Keratinocyte (primary cell): ENCODE results near the gene B9D1. TPM values are rescaled to one million over a fixed set of nuclear protein-coding genes. Genes with fewer than 3 reads are reported as not detected.

Experiments used
- DNase-seq: peaks from one replicate; pipeline ENCODE4 v3.0.0-alpha.2; 2011; ENCODE audit warnings: low read depth, missing footprints, low spot score
- FAIRE-seq: peaks from 2 replicates; lab custom pipeline; 2011; peaks lifted over from hg19 to GRCh38; lab: Jason Lieb, UNC
- H2AFZ ChIP-seq: 2 replicates; pipeline ENCODE4 v1.6.0; 2012; ENCODE audit warnings: low read length, control low read depth, inconsistent platforms; ENCODE audit not compliant: control insufficient read depth
- H3K27ac ChIP-seq: 2 replicates; pipeline ENCODE4 v1.5.1; 2011; ENCODE audit warnings: low read length; ENCODE audit not compliant: control insufficient read depth, insufficient read depth
- H3K27me3 ChIP-seq: 3 replicates; pipeline ENCODE4 v1.6.0; 2011; ENCODE audit warnings: low read length; ENCODE audit not compliant: control insufficient read depth, insufficient read depth; ENCODE audit errors: extremely low read depth
- H3K36me3 ChIP-seq, 2 experiments: 2 replicates in 1 of 2; 3 replicates in 1 of 2; pipeline ENCODE4 v1.5.1; 2011; ENCODE audit warnings: low read length in 2 of 2, mild to moderate bottlenecking in 1 of 2; ENCODE audit not compliant: control insufficient read depth in 2 of 2, insufficient read depth in 2 of 2; ENCODE audit errors: extremely low read depth in 1 of 2
- H3K4me1 ChIP-seq: 3 replicates; pipeline ENCODE4 v1.5.1; 2011; ENCODE audit warnings: low read length; ENCODE audit not compliant: control insufficient read depth, insufficient read depth; ENCODE audit errors: extremely low read depth
- H3K4me2 ChIP-seq: 3 replicates; pipeline ENCODE4 v1.6.0; 2011; ENCODE audit warnings: low read depth, low read length; ENCODE audit not compliant: control insufficient read depth, insufficient read depth; ENCODE audit errors: extremely low read depth
- H3K4me3 ChIP-seq, 3 experiments: fragments of 200-600 bp in 1 of 3; sonication (generic) in 1 of 3; 2 replicates in 2 of 3; 3 replicates in 1 of 3; pipeline ENCODE4 v1.5.1; 2011 to 2016; ENCODE audit warnings: low read length in 3 of 3, mild to moderate bottlenecking in 3 of 3, control low read depth in 2 of 3, inconsistent platforms in 1 of 3, low read depth in 1 of 3, mixed read lengths in 1 of 3, mixed run types in 1 of 3, moderate library complexity in 1 of 3; ENCODE audit not compliant: control insufficient read depth in 2 of 3, insufficient read depth in 2 of 3; ENCODE audit errors: extremely low read depth in 1 of 3
- H3K79me2 ChIP-seq: 2 replicates; pipeline ENCODE4 v1.6.0; 2012; ENCODE audit warnings: low read length; ENCODE audit not compliant: control insufficient read depth, insufficient read depth
- H3K9ac ChIP-seq: 3 replicates; pipeline ENCODE4 v1.6.0; 2011; ENCODE audit warnings: low read length; ENCODE audit not compliant: control insufficient read depth, insufficient read depth; ENCODE audit errors: extremely low read depth
- H3K9me1 ChIP-seq: 3 replicates; pipeline ENCODE4 v1.6.0; 2011; ENCODE audit warnings: low read length; ENCODE audit not compliant: control insufficient read depth, insufficient read depth; ENCODE audit errors: extremely low read depth
- H3K9me3 ChIP-seq: 2 replicates; pipeline ENCODE4 v1.5.1; 2012; ENCODE audit warnings: low read depth, low read length; ENCODE audit not compliant: control insufficient read depth
- H4K20me1 ChIP-seq: 3 replicates; pipeline ENCODE4 v1.6.0; 2011; ENCODE audit warnings: low read length; ENCODE audit not compliant: control insufficient read depth, insufficient read depth; ENCODE audit errors: extremely low read depth
- EZH2 ChIP-seq: IDR thresholded peaks from one replicate; pipeline ENCODE4 v1.6.1; 2012; ENCODE audit warnings: inconsistent platforms, mild to moderate bottlenecking, low read length, moderate library complexity
- dilution Hi-C: fragments of 300-500 bp; cut with MboI; formaldehyde crosslinking; loops from one replicate; pipeline ENCODE4 v1.7.0; 2020; ENCODE audit warnings: low sequenced_read_pairs; ENCODE audit not compliant: extremely low pct_ligation_motif_present
- polyA plus RNA-seq, 5 experiments: library from polyadenylated mRNA; depleted of rRNA in 3 of 5; stranded (reverse) in 3 of 5; stranded (forward) in 1 of 5; unstranded in 1 of 5; fragments of >200 nt; gene quantifications; 1 replicate in 1 of 5; 2 replicates in 3 of 5; 3 replicates in 1 of 5; pipeline versions ENCODE4 v1.2.1 to v1.2.3, GENCODE V29; 2011 to 2012; ENCODE audit warnings: missing spikeins in 2 of 5, low read depth in 1 of 5, low replicate concordance in 1 of 5
- TF ChIP-seq, protein P1 (sequence below), 3 experiments: IDR thresholded peaks in 1 of 3; conservative IDR thresholded peaks in 1 of 3; optimal IDR thresholded peaks in 1 of 3; 2 replicates in 2 of 3; 3 replicates in 1 of 3; pipeline versions ENCODE3 to v1.5.1; 2011; ENCODE audit warnings: low read length in 3 of 3, mild to moderate bottlenecking in 3 of 3, moderate library complexity in 2 of 3, control low read depth in 1 of 3, inconsistent platforms in 1 of 3; ENCODE audit not compliant: insufficient read depth in 2 of 3; ENCODE audit errors: extremely low read depth in 1 of 3

B9D1 gene
- polyA plus RNA-seq, 1 donor (not counting 4 experiments of a cell fraction or from before 2014, with no cell fraction given) = 30.3 TPM

DNA sequence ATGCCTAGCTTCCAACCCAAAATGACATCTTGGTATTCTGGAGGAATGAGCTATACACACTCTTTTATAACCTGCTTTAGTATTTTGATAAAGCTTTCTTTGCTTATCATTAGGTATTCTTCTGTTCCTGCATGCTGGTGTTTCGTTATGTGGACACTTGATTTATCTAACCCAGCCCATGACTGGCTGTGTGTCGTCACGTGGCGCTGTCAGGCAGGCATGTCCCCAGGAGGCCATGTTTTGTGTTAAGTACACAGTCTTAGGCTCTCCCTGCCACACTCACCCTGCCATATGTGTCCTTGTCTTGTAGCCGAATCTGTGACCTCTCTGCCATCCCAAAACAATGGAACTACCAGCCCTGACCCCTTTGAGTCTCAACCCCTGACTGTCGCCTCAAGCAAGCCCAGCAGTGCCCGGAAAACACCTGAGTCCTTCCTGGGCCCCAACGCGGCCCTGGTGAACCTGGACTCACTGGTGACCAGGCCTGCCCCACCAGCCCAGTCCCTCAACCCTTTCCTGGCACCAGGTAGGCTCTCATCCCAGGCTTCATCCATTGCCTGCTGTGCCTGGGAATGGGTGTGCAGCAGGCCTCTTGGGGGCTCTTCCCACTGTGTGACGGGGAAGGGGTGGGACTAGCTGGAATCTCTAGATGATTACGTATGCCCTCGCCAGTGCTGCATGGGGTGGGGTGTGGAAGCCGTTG, 30.8 kb downstream of the B9D1 start:
- H3K9me3 ChIP-seq = no peaks in the 10 kb centered on the region
- H3K27ac ChIP-seq = no peak overlapping the region
- H3K4me3 ChIP-seq = no peak overlapping the region
- no peak overlapping the region for H2AFZ ChIP-seq
- no peak for FAIRE-seq
- no peaks in the 10 kb centered on the region for H3K79me2 ChIP-seq
- TF ChIP-seq EZH2 = no peak
- TF ChIP-seq, protein P1, sequence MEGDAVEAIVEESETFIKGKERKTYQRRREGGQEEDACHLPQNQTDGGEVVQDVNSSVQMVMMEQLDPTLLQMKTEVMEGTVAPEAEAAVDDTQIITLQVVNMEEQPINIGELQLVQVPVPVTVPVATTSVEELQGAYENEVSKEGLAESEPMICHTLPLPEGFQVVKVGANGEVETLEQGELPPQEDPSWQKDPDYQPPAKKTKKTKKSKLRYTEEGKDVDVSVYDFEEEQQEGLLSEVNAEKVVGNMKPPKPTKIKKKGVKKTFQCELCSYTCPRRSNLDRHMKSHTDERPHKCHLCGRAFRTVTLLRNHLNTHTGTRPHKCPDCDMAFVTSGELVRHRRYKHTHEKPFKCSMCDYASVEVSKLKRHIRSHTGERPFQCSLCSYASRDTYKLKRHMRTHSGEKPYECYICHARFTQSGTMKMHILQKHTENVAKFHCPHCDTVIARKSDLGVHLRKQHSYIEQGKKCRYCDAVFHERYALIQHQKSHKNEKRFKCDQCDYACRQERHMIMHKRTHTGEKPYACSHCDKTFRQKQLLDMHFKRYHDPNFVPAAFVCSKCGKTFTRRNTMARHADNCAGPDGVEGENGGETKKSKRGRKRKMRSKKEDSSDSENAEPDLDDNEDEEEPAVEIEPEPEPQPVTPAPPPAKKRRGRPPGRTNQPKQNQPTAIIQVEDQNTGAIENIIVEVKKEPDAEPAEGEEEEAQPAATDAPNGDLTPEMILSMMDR (optimal IDR thresholded peaks at IDR 0.05 in 1 of 3, IDR thresholded peaks at IDR 0.05 in 1 of 3, conservative IDR thresholded peaks at IDR 0.05 in 1 of 3; ENCODE audit: extremely low read depth in 1 of 3, insufficient read depth in 2 of 3, low read length in 3 of 3) = no peak
- no peak for DNase-seq
- dilution Hi-C loops = no loop called here
- peaks cover 5% of the 10 kb centered on the region for H3K9me1 ChIP-seq
- H3K27me3 ChIP-seq = no peaks in the 10 kb centered on the region
- no peak overlapping the region for H3K4me2 ChIP-seq
- no peaks in the 10 kb centered on the region for H4K20me1 ChIP-seq
- H3K4me1 ChIP-seq = peaks cover 24% of the 10 kb centered on the region
- no peak overlapping the region for H3K9ac ChIP-seq
- peaks cover 15 to 21% of the 10 kb centered on the region in 2 experiments for H3K36me3 ChIP-seq

- DNase-seq (no peak), FAIRE-seq (no peak)
- no peaks in the 10 kb centered on the region for H3K79me2 ChIP-seq
- H3K27ac ChIP-seq = no peak overlapping the region
- no peak overlapping the region for H3K4me3 ChIP-seq
- peaks cover 26% of the 10 kb centered on the region for H3K4me1 ChIP-seq
- H3K27me3 ChIP-seq = no peaks in the 10 kb centered on the region
- H3K36me3 ChIP-seq = peaks cover 15 to 20% of the 10 kb centered on the region in 2 experiments
- no peak overlapping the region for H3K9ac ChIP-seq
- no peaks in the 10 kb centered on the region for H4K20me1 ChIP-seq
- TF ChIP-seq, protein P1 (optimal IDR thresholded peaks at IDR 0.05 in 1 of 3, IDR thresholded peaks at IDR 0.05 in 1 of 3, conservative IDR thresholded peaks at IDR 0.05 in 1 of 3; ENCODE audit: extremely low read depth in 1 of 3, insufficient read depth in 2 of 3, low read length in 3 of 3) = no peak
- no peak for TF ChIP-seq EZH2
- dilution Hi-C loops = no loop called here
- no peak overlapping the region for H2AFZ ChIP-seq
- peaks cover 5% of the 10 kb centered on the region for H3K9me1 ChIP-seq
- no peak overlapping the region for H3K4me2 ChIP-seq
- H3K9me3 ChIP-seq = no peaks in the 10 kb centered on the region
Observed at GRCh38 chr17:19331134-19331533, 31.4 kb downstream of the B9D1 start.
